ENCODE measurements around the gene MBD6.

The MBD6 gene

GRCh38 chr12:57522011-57522886 is at the start of gene MBD6:
Gene MBD6 (plus strand): TSS chr12:57522824. CDS start chr12:57524304, 1,480 bp downstream.
- no peaks in the 10 kb centered on the region; the same call in 1 of the 2 replicates for H4K20me1 ChIP-seq (ENCODE audit: low read depth, low read length)
- peaks cover 3% of the 10 kb centered on the region; the same call in 1 of the 2 replicates for H3K36me3 ChIP-seq (ENCODE audit: low read length)
- H2AFZ ChIP-seq (ENCODE audit: low read depth, low read length, severe bottlenecking), result peak within 1 kb of the TSS; percentile 71
- no peaks in the 10 kb centered on the region for H3K27me3 ChIP-seq (ENCODE audit: low read length)
- peak within 1 kb of the TSS; percentile 83 for H3K9ac ChIP-seq (ENCODE audit: low read length)
- H3K4me3 ChIP-seq (ENCODE audit: insufficient read depth, low read length, poor library complexity, severe bottlenecking), result peak within 1 kb of the TSS; percentile 81
- no peaks in the 10 kb centered on the region for H3K9me3 ChIP-seq (ENCODE audit: insufficient read depth, low read length)
- H3K9me2 ChIP-seq (replicated peaks; ENCODE audit: insufficient read depth, low read length), result no peaks in the 10 kb centered on the region
- peak within 1 kb of the TSS; percentile 98 for H3K27ac ChIP-seq (ENCODE audit: low read depth, low read length)
- TF ChIP-seq EZH2phosphoT487 (conservative IDR thresholded peaks at IDR 0.05; ENCODE audit: low read length), result no peak
- TF ChIP-seq, protein P1, sequence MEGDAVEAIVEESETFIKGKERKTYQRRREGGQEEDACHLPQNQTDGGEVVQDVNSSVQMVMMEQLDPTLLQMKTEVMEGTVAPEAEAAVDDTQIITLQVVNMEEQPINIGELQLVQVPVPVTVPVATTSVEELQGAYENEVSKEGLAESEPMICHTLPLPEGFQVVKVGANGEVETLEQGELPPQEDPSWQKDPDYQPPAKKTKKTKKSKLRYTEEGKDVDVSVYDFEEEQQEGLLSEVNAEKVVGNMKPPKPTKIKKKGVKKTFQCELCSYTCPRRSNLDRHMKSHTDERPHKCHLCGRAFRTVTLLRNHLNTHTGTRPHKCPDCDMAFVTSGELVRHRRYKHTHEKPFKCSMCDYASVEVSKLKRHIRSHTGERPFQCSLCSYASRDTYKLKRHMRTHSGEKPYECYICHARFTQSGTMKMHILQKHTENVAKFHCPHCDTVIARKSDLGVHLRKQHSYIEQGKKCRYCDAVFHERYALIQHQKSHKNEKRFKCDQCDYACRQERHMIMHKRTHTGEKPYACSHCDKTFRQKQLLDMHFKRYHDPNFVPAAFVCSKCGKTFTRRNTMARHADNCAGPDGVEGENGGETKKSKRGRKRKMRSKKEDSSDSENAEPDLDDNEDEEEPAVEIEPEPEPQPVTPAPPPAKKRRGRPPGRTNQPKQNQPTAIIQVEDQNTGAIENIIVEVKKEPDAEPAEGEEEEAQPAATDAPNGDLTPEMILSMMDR (IDR thresholded peaks at IDR 0.05; ENCODE audit: insufficient read depth, low read length, poor library complexity, severe bottlenecking), result no peak
- peaks cover 35% of the 10 kb centered on the region for H3F3A ChIP-seq (ENCODE audit: insufficient read depth)
- peak within 1 kb of the TSS; percentile 90 for H3K4me2 ChIP-seq (ENCODE audit: low read depth, low read length, poor library complexity, severe bottlenecking)
- H3K79me2 ChIP-seq (ENCODE audit: insufficient read depth, low read length), result peaks cover 35% of the 10 kb centered on the region

DNA sequence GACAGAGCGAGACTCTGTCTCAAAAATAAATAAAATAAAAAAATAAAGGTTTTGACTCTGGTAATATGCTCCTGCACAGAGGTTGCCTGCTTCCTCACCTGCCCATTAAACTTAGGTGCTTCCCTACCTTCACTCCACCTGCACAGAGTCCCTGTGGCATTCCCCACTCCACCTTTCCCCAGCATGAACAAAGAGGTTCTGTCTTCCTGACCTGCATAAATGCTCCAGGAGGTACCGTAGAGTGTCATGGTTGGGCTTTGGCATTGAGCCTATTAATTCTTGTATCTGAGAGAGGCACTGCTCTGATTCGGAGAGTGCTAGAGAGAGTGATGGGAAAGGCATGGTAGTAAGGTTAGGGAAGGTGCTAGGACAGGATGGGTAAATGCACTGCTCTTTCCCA is 49.2 kb upstream of the MBD6 start:
- H3K27me3 ChIP-seq (ENCODE audit: low read length), result no peaks in the 10 kb centered on the region
- no peaks in the 10 kb centered on the region for H3K79me2 ChIP-seq (ENCODE audit: insufficient read depth, low read length)
- TF ChIP-seq, protein P1 (IDR thresholded peaks at IDR 0.05; ENCODE audit: insufficient read depth, low read length, poor library complexity, severe bottlenecking), result no peak
- TF ChIP-seq EZH2phosphoT487 (conservative IDR thresholded peaks at IDR 0.05; ENCODE audit: low read length), result no peak
- H3K9me3 ChIP-seq (ENCODE audit: insufficient read depth, low read length), result no peaks in the 10 kb centered on the region
- no peak overlapping the region for H3K9ac ChIP-seq (ENCODE audit: low read length)
- no peaks in the 10 kb centered on the region for H3K36me3 ChIP-seq (ENCODE audit: low read length)
- H3K4me3 ChIP-seq (ENCODE audit: insufficient read depth, low read length, poor library complexity, severe bottlenecking), result no peak overlapping the region
- H2AFZ ChIP-seq (ENCODE audit: low read depth, low read length, severe bottlenecking), result no peak overlapping the region
- H3K4me2 ChIP-seq (ENCODE audit: low read depth, low read length, poor library complexity, severe bottlenecking), result no peak overlapping the region
- no peak overlapping the region for H3K27ac ChIP-seq (ENCODE audit: low read depth, low read length)
- H4K20me1 ChIP-seq (ENCODE audit: low read depth, low read length), result no peaks in the 10 kb centered on the region
- 0 out of 2 replicates have a peak, but pooled peaks cover 6% of the 10 kb centered on the region for H3F3A ChIP-seq (ENCODE audit: insufficient read depth)
- no peaks in the 10 kb centered on the region for H3K9me2 ChIP-seq (replicated peaks; ENCODE audit: insufficient read depth, low read length)

DNA sequence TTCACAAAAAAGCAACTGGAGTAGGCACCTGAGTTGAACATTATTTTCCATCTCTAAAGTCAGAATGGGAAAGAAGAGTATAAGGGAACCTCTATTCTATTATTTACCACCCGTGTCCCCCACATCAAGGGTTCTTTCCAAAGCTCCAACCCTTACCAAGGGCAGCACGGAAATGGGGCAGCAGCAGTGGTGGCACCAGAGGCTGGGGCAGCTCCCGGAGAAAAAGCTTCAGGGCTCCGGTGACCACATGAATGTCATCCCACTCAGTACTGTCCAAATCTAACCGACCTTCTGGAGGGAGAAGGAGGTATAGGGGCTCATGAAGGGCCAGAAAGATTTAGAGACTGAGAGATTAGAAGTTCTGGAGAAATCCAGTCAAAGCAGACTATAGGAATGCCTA is 48.7 kb upstream of the MBD6 start:
- Histone ChIP-seq H3K9ac (ENCODE audit: low read length) (no peak overlapping the region), H3K27ac (ENCODE audit: low read depth, low read length) (no peak overlapping the region), H3K79me2 (ENCODE audit: insufficient read depth, low read length) (no peaks in the 10 kb centered on the region), H3F3A (ENCODE audit: insufficient read depth) (0 out of 2 replicates have a peak, but pooled peaks cover 7% of the 10 kb centered on the region), H3K4me3 (ENCODE audit: insufficient read depth, low read length, poor library complexity, severe bottlenecking) (no peak overlapping the region), H3K4me2 (ENCODE audit: low read depth, low read length, poor library complexity, severe bottlenecking) (no peak overlapping the region), H2AFZ (ENCODE audit: low read depth, low read length, severe bottlenecking) (no peak overlapping the region), H3K36me3 (ENCODE audit: low read length) (no peaks in the 10 kb centered on the region), H3K9me3 (ENCODE audit: insufficient read depth, low read length) (no peaks in the 10 kb centered on the region), H4K20me1 (ENCODE audit: low read depth, low read length) (no peaks in the 10 kb centered on the region), H3K9me2 (replicated peaks; ENCODE audit: insufficient read depth, low read length) (no peaks in the 10 kb centered on the region), H3K27me3 (ENCODE audit: low read length) (no peaks in the 10 kb centered on the region)
- no peak for TF ChIP-seq EZH2phosphoT487 (conservative IDR thresholded peaks at IDR 0.05; ENCODE audit: low read length)
- TF ChIP-seq, protein P1 (IDR thresholded peaks at IDR 0.05; ENCODE audit: insufficient read depth, low read length, poor library complexity, severe bottlenecking), result no peak

All from SU-DHL-6 (cell line).